Measurements from ENCODE around the gene RGPD8.
"Not testable (repeated sequence)": the region's sequence is repeated elsewhere in the genome, so short reads cannot be mapped to it uniquely, and the experiment has no call there.

Gene RGPD8

GRCh38 chr2:112433480-112433879 is at the start of gene RGPD8:
RGPD8 (minus strand) TSS chr2:112433645; CDS start chr2:112433453, 192 bp downstream.
- DNase-seq (ENCODE audit: low read depth) = peak; percentile 72

- no peak for DNase-seq (ENCODE audit: low read depth)
Measured at GRCh38 chr2:112483042-112483473, 49.6 kb upstream of the RGPD8 start.

- no peak for DNase-seq (ENCODE audit: low read depth)
Measured at GRCh38 chr2:112482309-112483041, 49.0 kb upstream of the RGPD8 start.

GRCh38 chr2:112481528-112482233 is 48.2 kb upstream of the RGPD8 start, which contains the start of gene TTL:
TTL (plus strand) TSS chr2:112482156; CDS start chr2:112482345, 189 bp downstream.
- DNase-seq (ENCODE audit: low read depth) = peak; percentile 60

GRCh38 chr2:112481050-112481527 is 47.6 kb upstream of the RGPD8 start:
- peak; percentile 66 for DNase-seq (ENCODE audit: low read depth)

GRCh38 chr2:112480530-112481049 is 47.1 kb upstream of the RGPD8 start:
- no peak for DNase-seq (ENCODE audit: low read depth)

- DNase-seq (ENCODE audit: low read depth) = no peak
Measured at GRCh38 chr2:112476434-112476833, 43.0 kb upstream of the RGPD8 start.

GRCh38 chr2:112474844-112475486 is 41.5 kb upstream of the RGPD8 start:
- no peak for DNase-seq (ENCODE audit: low read depth)

- no peak for DNase-seq (ENCODE audit: low read depth)
Measured at GRCh38 chr2:112472547-112473263, 39.3 kb upstream of the RGPD8 start.

- DNase-seq (ENCODE audit: low read depth) = no peak
Measured at GRCh38 chr2:112465382-112465781, 31.9 kb upstream of the RGPD8 start.

- DNase-seq (ENCODE audit: low read depth) = no peak
Measured at GRCh38 chr2:112463256-112463655, 29.8 kb upstream of the RGPD8 start.

- DNase-seq (ENCODE audit: low read depth) = no peak
Measured at GRCh38 chr2:112462178-112462577, 28.7 kb upstream of the RGPD8 start.

GRCh38 chr2:112459372-112459771 is 25.9 kb upstream of the RGPD8 start:
- no peak for DNase-seq (ENCODE audit: low read depth)

- no peak for DNase-seq (ENCODE audit: low read depth)
Measured at GRCh38 chr2:112454586-112454985, 21.1 kb upstream of the RGPD8 start.

- no peak for DNase-seq (ENCODE audit: low read depth)
Measured at GRCh38 chr2:112451317-112451716, 17.9 kb upstream of the RGPD8 start.

- no peak for DNase-seq (ENCODE audit: low read depth)
Measured at GRCh38 chr2:112449854-112450253, 16.4 kb upstream of the RGPD8 start.

- DNase-seq (ENCODE audit: low read depth) = not testable (repeated sequence)
Measured at GRCh38 chr2:112444256-112444655, 10.8 kb upstream of the RGPD8 start.

- not testable (repeated sequence) for DNase-seq (ENCODE audit: low read depth)
Measured at GRCh38 chr2:112438603-112439261, 5.3 kb upstream of the RGPD8 start.

- DNase-seq (ENCODE audit: low read depth) = not testable (repeated sequence)
Measured at GRCh38 chr2:112437405-112437831, 4.0 kb upstream of the RGPD8 start.

GRCh38 chr2:112436993-112437392 is 3.5 kb upstream of the RGPD8 start:
- not testable (repeated sequence) for DNase-seq (ENCODE audit: low read depth)

Measured in stimulated activated CD8-positive, alpha-beta memory T cell treated with anti-CD3 and anti-CD28 coated beads, Interleukin-12 subunit alpha, Interleukin-12 subunit beta, amount 100 ng/mL, for 1 hour (primary cell).